BLaER1 (cell line): ENCODE data around the gene UGT1A10.
"Not testable (repeated sequence)": the region's sequence is repeated elsewhere in the genome, so short reads cannot be mapped to it uniquely, and the experiment has no call there.

ENCODE experiments used
- H3K27ac ChIP-seq: shearing (Covaris generic); formaldehyde crosslinking; 2 replicates; pipeline ENCODE4 v1.8.1; 2022
- H3K27me3 ChIP-seq: shearing (Covaris generic); formaldehyde crosslinking; 2 replicates; pipeline ENCODE4 v1.8.1; 2022
- H3K36me3 ChIP-seq: shearing (Covaris generic); formaldehyde crosslinking; 2 replicates; pipeline ENCODE4 v1.8.1; 2022
- H3K4me1 ChIP-seq: shearing (Covaris generic); formaldehyde crosslinking; 2 replicates; pipeline ENCODE4 v1.8.1; 2022
- H3K4me2 ChIP-seq: shearing (Covaris generic); formaldehyde crosslinking; 2 replicates; pipeline ENCODE4 v1.8.1; 2022
- H3K4me3 ChIP-seq: shearing (Covaris generic); formaldehyde crosslinking; 2 replicates; pipeline ENCODE4 v1.8.1; 2022
- H3K9ac ChIP-seq: shearing (Covaris generic); formaldehyde crosslinking; 2 replicates; pipeline ENCODE4 v1.8.1; 2022
- H3K9me3 ChIP-seq: shearing (Covaris generic); formaldehyde crosslinking; 2 replicates; pipeline ENCODE4 v1.8.1; 2022
- H4K20me1 ChIP-seq: shearing (Covaris generic); formaldehyde crosslinking; 2 replicates; pipeline ENCODE4 v1.8.1; 2022
- Cebpa-rat ChIP-seq: shearing (Covaris generic); IDR thresholded peaks from 2 replicates; pipeline ENCODE4 v1.8.1; 2022

The UGT1A10 gene

GRCh38 chr2:233636306-233636705 lies at the start of gene UGT1A10:
Gene UGT1A10 (plus strand): TSS chr2:233636448. CDS start chr2:233636523, 75 bp downstream.
- H4K20me1 ChIP-seq, H3K4me1 ChIP-seq, H3K9me3 ChIP-seq, H3K4me3 ChIP-seq, H3K27me3 ChIP-seq, H3K27ac ChIP-seq, H3K4me2 ChIP-seq, H3K9ac ChIP-seq, H3K36me3 ChIP-seq: not testable (repeated sequence)

- no peak overlapping the region for H3K4me2 ChIP-seq
- no peak overlapping the region for H3K9ac ChIP-seq
- no peaks in the 10 kb centered on the region for H3K36me3 ChIP-seq
- H3K27me3 ChIP-seq = no peaks in the 10 kb centered on the region
- H3K27ac ChIP-seq = no peak overlapping the region
- TF ChIP-seq Cebpa-rat = no peak
- H3K9me3 ChIP-seq = no peaks in the 10 kb centered on the region
- peaks cover 7% of the 10 kb centered on the region for H3K4me1 ChIP-seq
- no peaks in the 10 kb centered on the region for H4K20me1 ChIP-seq
- no peak overlapping the region for H3K4me3 ChIP-seq
Observed at GRCh38 chr2:233588400-233588799, 47.8 kb upstream of the UGT1A10 start.

GRCh38 chr2:233592706-233593105 lies 43.5 kb upstream of the UGT1A10 start:
- not testable (repeated sequence) for H3K27me3 ChIP-seq, H4K20me1 ChIP-seq, H3K4me3 ChIP-seq, H3K9me3 ChIP-seq, H3K27ac ChIP-seq, H3K36me3 ChIP-seq, H3K9ac ChIP-seq
- peak overlapping the region; percentile 59 for H3K4me2 ChIP-seq
- H3K4me1 ChIP-seq = peaks cover 12% of the 10 kb centered on the region

- Histone ChIP-seq H3K27me3 (no peaks in the 10 kb centered on the region), H4K20me1 (no peaks in the 10 kb centered on the region), H3K27ac (no peak overlapping the region), H3K9ac (no peak overlapping the region), H3K4me1 (peaks cover 12% of the 10 kb centered on the region), H3K9me3 (no peaks in the 10 kb centered on the region), H3K4me3 (no peak overlapping the region), H3K4me2 (peak overlapping the region; percentile 59), H3K36me3 (no peaks in the 10 kb centered on the region)
- TF ChIP-seq Cebpa-rat = no peak
Observed at GRCh38 chr2:233593201-233593600, 43.0 kb upstream of the UGT1A10 start.

- no peaks in the 10 kb centered on the region for H3K36me3 ChIP-seq
- H3K4me2 ChIP-seq = no peak overlapping the region
- peaks cover 3% of the 10 kb centered on the region for H3K9me3 ChIP-seq
- H3K27me3 ChIP-seq = no peaks in the 10 kb centered on the region
- no peaks in the 10 kb centered on the region for H4K20me1 ChIP-seq
- no peak for TF ChIP-seq Cebpa-rat
- no peak overlapping the region for H3K27ac ChIP-seq
- peaks cover 12% of the 10 kb centered on the region for H3K4me1 ChIP-seq
- H3K4me3 ChIP-seq = no peak overlapping the region
- H3K9ac ChIP-seq = no peak overlapping the region
Observed at GRCh38 chr2:233597522-233597921, 38.7 kb upstream of the UGT1A10 start.

GRCh38 chr2:233598952-233599351 lies 37.3 kb upstream of the UGT1A10 start:
- Histone ChIP-seq H3K4me2 (no peak overlapping the region), H3K9ac (no peak overlapping the region), H3K9me3 (peaks cover 16% of the 10 kb centered on the region), H3K36me3 (no peaks in the 10 kb centered on the region), H4K20me1 (no peaks in the 10 kb centered on the region), H3K27ac (no peak overlapping the region), H3K4me1 (peaks cover under 1% of the 10 kb centered on the region; the same call in 1 of the 2 replicates), H3K27me3 (no peaks in the 10 kb centered on the region), H3K4me3 (no peak overlapping the region)
- TF ChIP-seq Cebpa-rat = no peak

- no peak overlapping the region for H3K4me2 ChIP-seq
- H3K27me3 ChIP-seq = no peaks in the 10 kb centered on the region
- H4K20me1 ChIP-seq = no peaks in the 10 kb centered on the region
- H3K27ac ChIP-seq = no peak overlapping the region
- no peaks in the 10 kb centered on the region for H3K36me3 ChIP-seq
- no peak overlapping the region for H3K4me3 ChIP-seq
- H3K4me1 ChIP-seq = no peaks in the 10 kb centered on the region
- H3K9ac ChIP-seq = no peak overlapping the region
- peaks cover 18% of the 10 kb centered on the region for H3K9me3 ChIP-seq
- TF ChIP-seq Cebpa-rat = no peak
Observed at GRCh38 chr2:233600386-233600785, 35.9 kb upstream of the UGT1A10 start.

- no peak for TF ChIP-seq Cebpa-rat
- Histone ChIP-seq H3K4me1 (no peaks in the 10 kb centered on the region), H3K36me3 (no peaks in the 10 kb centered on the region), H4K20me1 (no peaks in the 10 kb centered on the region), H3K9me3 (peaks cover 18% of the 10 kb centered on the region), H3K4me3 (no peak overlapping the region), H3K27ac (no peak overlapping the region), H3K4me2 (no peak overlapping the region), H3K27me3 (no peaks in the 10 kb centered on the region), H3K9ac (no peak overlapping the region)
Observed at GRCh38 chr2:233602076-233602475, 34.2 kb upstream of the UGT1A10 start.

GRCh38 chr2:233603520-233603919 lies 32.7 kb upstream of the UGT1A10 start:
- Histone ChIP-seq H3K27ac (no peak overlapping the region), H3K9me3 (peaks cover 18% of the 10 kb centered on the region), H3K36me3 (no peaks in the 10 kb centered on the region), H3K4me3 (no peak overlapping the region), H3K4me2 (no peak overlapping the region), H3K27me3 (no peaks in the 10 kb centered on the region), H4K20me1 (no peaks in the 10 kb centered on the region), H3K4me1 (no peaks in the 10 kb centered on the region), H3K9ac (no peak overlapping the region)
- TF ChIP-seq Cebpa-rat = no peak

- Histone ChIP-seq H3K4me2 (no peak overlapping the region), H4K20me1 (no peaks in the 10 kb centered on the region), H3K9ac (no peak overlapping the region), H3K36me3 (no peaks in the 10 kb centered on the region), H3K4me1 (no peaks in the 10 kb centered on the region), H3K27me3 (no peaks in the 10 kb centered on the region), H3K27ac (no peak overlapping the region), H3K9me3 (peaks cover 18% of the 10 kb centered on the region), H3K4me3 (no peak overlapping the region)
- no peak for TF ChIP-seq Cebpa-rat
Observed at GRCh38 chr2:233604826-233605225, 31.4 kb upstream of the UGT1A10 start.

- no peak for TF ChIP-seq Cebpa-rat
- H3K4me1 ChIP-seq = no peaks in the 10 kb centered on the region
- H3K36me3 ChIP-seq = no peaks in the 10 kb centered on the region
- no peaks in the 10 kb centered on the region for H4K20me1 ChIP-seq
- no peak overlapping the region for H3K27ac ChIP-seq
- H3K4me3 ChIP-seq = no peak overlapping the region
- H3K9ac ChIP-seq = no peak overlapping the region
- H3K27me3 ChIP-seq = no peaks in the 10 kb centered on the region
- peaks cover 18% of the 10 kb centered on the region for H3K9me3 ChIP-seq
- H3K4me2 ChIP-seq = no peak overlapping the region
Observed at GRCh38 chr2:233605680-233606079, 30.6 kb upstream of the UGT1A10 start.
